Naive thymus-derived CD8-positive, alpha-beta T cell (primary cell): ENCODE results near the gene SFMBT1. TPM values are rescaled to one million over a fixed set of nuclear protein-coding genes. Genes with fewer than 3 reads are reported as not detected.

Source experiments
- ATAC-seq, 2 donors: fragments of 150-1000 bp; cut with Tn5 transposase in 1 of 2; sonication (Bioruptor Pico), chemical (Tn5 transposase) in 1 of 2; 1 replicate in 1 of 2; 2 replicates in 1 of 2; pipeline ENCODE4 v1.10.0; 2021; ENCODE audit warnings: mild to moderate bottlenecking in 2 of 2, moderate library complexity in 2 of 2
- POLR2A ChIA-PET: fragments of 350-600 bp; sonication (Branson Sonifier 250); formaldehyde crosslinking; loops from one replicate; lab custom pipeline; 2021; ENCODE audit warnings: antibody characterized with exemption; lab: Charles Lee
- DNase-seq, 10 donors: peaks; one replicate each; pipeline versions ENCODE4 v3.0.0 to v3.0.0-alpha.2; 2020 to 2022
- H3K27ac Mint-ChIP-seq, 10 donors: one replicate each; pipeline ENCODE4 v1.8.0; 2020 to 2022; ENCODE audit warnings: mild to moderate bottlenecking in 10 of 10, mixed read lengths in 10 of 10, moderate library complexity in 4 of 10, inconsistent platforms in 1 of 10
- H3K27me3 Mint-ChIP-seq, 5 donors: one replicate each; pipeline ENCODE4 v1.8.0; 2021 to 2022; ENCODE audit warnings: mixed read lengths in 5 of 5
- H3K36me3 Mint-ChIP-seq, 3 donors: one replicate each; pipeline ENCODE4 v1.8.0; 2020 to 2022; ENCODE audit warnings: mixed read lengths in 3 of 3, mild to moderate bottlenecking in 2 of 3, inconsistent platforms in 1 of 3
- H3K4me1 Mint-ChIP-seq, 4 donors: one replicate each; pipeline ENCODE4 v1.8.0; 2021 to 2022; ENCODE audit warnings: mixed read lengths in 4 of 4
- H3K4me3 Mint-ChIP-seq, 10 donors: one replicate each; pipeline ENCODE4 v1.8.0; 2020 to 2022; ENCODE audit warnings: mild to moderate bottlenecking in 10 of 10, mixed read lengths in 10 of 10, moderate library complexity in 6 of 10, inconsistent platforms in 1 of 10
- H3K9me3 Mint-ChIP-seq, 9 donors: one replicate each; pipeline ENCODE4 v1.8.0; 2020 to 2022; ENCODE audit warnings: mixed read lengths in 9 of 9, mild to moderate bottlenecking in 3 of 9, inconsistent platforms in 1 of 9, moderate library complexity in 1 of 9
- polyA plus RNA-seq, 3 donors: library from polyadenylated mRNA; unstranded; fragments of 300-500 nt; fragmentation: Illumina TruSeq; gene quantifications; one replicate each; pipeline ENCODE4 v1.2.3, GENCODE V29; 2021
- total RNA-seq, 8 experiments: library from RNA in 2 of 8; stranded (reverse) in 2 of 8; gene quantifications; one replicate each; pipeline ENCODE4 v1.2.3 and lab custom pipeline; 2021 to 2026

The SFMBT1 gene
- total and polyA plus RNA-seq, 5 experiments from 2014 or later = 13.4 to 35.5 (median 29.7) TPM

GRCh38 chr3:52973806-52974205, 72.1 kb downstream of the SFMBT1 start:
- peaks cover 0 to 10% (median 0%) of the 10 kb centered on the region in 3 donors for H3K36me3 Mint-ChIP-seq
- H3K4me3 Mint-ChIP-seq = peak overlapping the region in 1 of 10 donors; percentile 20
- H3K27ac Mint-ChIP-seq = peak overlapping the region in 2 of 10 donors; percentile 18 to 47
- POLR2A ChIA-PET = no interaction called here
- no peaks in the 10 kb centered on the region for H3K27me3 Mint-ChIP-seq
- H3K9me3 Mint-ChIP-seq = no peaks in the 10 kb centered on the region
- DNase-seq (no peak), ATAC-seq (no peak)
- H3K4me1 Mint-ChIP-seq = peaks cover 23 to 39% (median 27%) of the 10 kb centered on the region in 4 donors

- ATAC-seq (no peak), DNase-seq (no peak)
- no peaks in the 10 kb centered on the region for H3K9me3 Mint-ChIP-seq
- no peak overlapping the region for H3K4me3 Mint-ChIP-seq
- peaks cover 0 to 24% (median 0%) of the 10 kb centered on the region in 3 donors for H3K36me3 Mint-ChIP-seq
- H3K4me1 Mint-ChIP-seq = peaks cover 22 to 35% (median 26%) of the 10 kb centered on the region in 4 donors
- H3K27me3 Mint-ChIP-seq = no peaks in the 10 kb centered on the region
- H3K27ac Mint-ChIP-seq = peak overlapping the region in 2 of 10 donors; percentile 6 to 77
- POLR2A ChIA-PET = no interaction called here
These were observed 74.0 kb downstream of the SFMBT1 start for GRCh38 chr3:52971895-52972294.

- DNase-seq = no peak
- no peak for ATAC-seq
- Mint-ChIP-seq H3K4me1 (peaks cover 15 to 18% (median 16%) of the 10 kb centered on the region in 4 donors), H3K4me3 (no peak overlapping the region), H3K27me3 (no peaks in the 10 kb centered on the region), H3K9me3 (no peaks in the 10 kb centered on the region), H3K36me3 (peaks cover 0 to 37% (median 8%) of the 10 kb centered on the region in 3 donors), H3K27ac (peak overlapping the region in 6 of 10 donors; percentile 0 to 60 (median 36))
- POLR2A ChIA-PET = no interaction called here
These were observed 78.5 kb downstream of the SFMBT1 start for GRCh38 chr3:52967398-52967797.

GRCh38 chr3:52962160-52962559, 83.7 kb downstream of the SFMBT1 start:
- Mint-ChIP-seq H3K4me1 (peaks cover 19 to 26% (median 22%) of the 10 kb centered on the region in 4 donors), H3K4me3 (no peak overlapping the region), H3K27me3 (no peaks in the 10 kb centered on the region), H3K9me3 (no peaks in the 10 kb centered on the region), H3K36me3 (peaks cover 7 to 41% (median 16%) of the 10 kb centered on the region in 3 donors), H3K27ac (no peak overlapping the region)
- DNase-seq (no peak), ATAC-seq (no peak)
- POLR2A ChIA-PET = interaction anchor here (0.6 kb wide), 1 partner anchor 109 kb away, joined by 3 read pairs; no protein-coding TSS in a partner anchor

- Mint-ChIP-seq H3K9me3 (no peaks in the 10 kb centered on the region), H3K27ac (peak overlapping the region in 3 of 10 donors; percentile 3 to 54 (median 20)), H3K36me3 (peaks cover 7 to 40% (median 17%) of the 10 kb centered on the region in 3 donors), H3K4me1 (peaks cover 29 to 38% (median 35%) of the 10 kb centered on the region in 4 donors), H3K4me3 (no peak overlapping the region), H3K27me3 (no peaks in the 10 kb centered on the region)
- peak in 1 of 2 donors; percentile 42 for ATAC-seq
- POLR2A ChIA-PET = no interaction called here
- DNase-seq = no peak
These were observed 86.1 kb downstream of the SFMBT1 start for GRCh38 chr3:52959773-52960172.

GRCh38 chr3:52939600-52939999, 106.3 kb downstream of the SFMBT1 start:
- Mint-ChIP-seq H3K4me3 (no peak overlapping the region), H3K27me3 (no peaks in the 10 kb centered on the region), H3K4me1 (peaks cover 5 to 11% (median 7%) of the 10 kb centered on the region in 4 donors), H3K36me3 (peaks cover 4 to 55% (median 5%) of the 10 kb centered on the region in 3 donors), H3K9me3 (no peaks in the 10 kb centered on the region), H3K27ac (peak overlapping the region in 1 of 10 donors; percentile 65)
- DNase-seq = no peak
- no peak for ATAC-seq
- POLR2A ChIA-PET = interaction anchor here (1.7 kb wide), 1 partner anchor 106 kb away, joined by 6 read pairs; the partner anchor contains the start of gene SFMBT1

GRCh38 chr3:52934630-52935530, 111.0 kb downstream of the SFMBT1 start:
- Mint-ChIP-seq H3K27me3 (no peaks in the 10 kb centered on the region), H3K36me3 (peaks cover 3 to 58% (median 12%) of the 10 kb centered on the region in 3 donors), H3K27ac (peak overlapping the region; percentile 8 to 68 (median 41)), H3K4me3 (peak overlapping the region in 3 of 10 donors; percentile 7 to 44 (median 27)), H3K4me1 (peaks cover 4 to 19% (median 10%) of the 10 kb centered on the region in 4 donors), H3K9me3 (no peaks in the 10 kb centered on the region)
- DNase-seq (peak in 9 of 10 donors; percentile 21 to 74 (median 41)), ATAC-seq (peak; percentile 99)
- POLR2A ChIA-PET = interaction anchor here (0.8 to 2.5 kb wide), 3 partner anchors 13 to 111 kb away, joined by 3 to 10 read pairs (median 3); partner anchors contain the start of gene SFMBT1

- no peak for ATAC-seq
- Mint-ChIP-seq H3K4me1 (peaks cover 4 to 22% (median 10%) of the 10 kb centered on the region in 4 donors), H3K27me3 (no peaks in the 10 kb centered on the region), H3K4me3 (no peak overlapping the region), H3K27ac (no peak overlapping the region), H3K9me3 (no peaks in the 10 kb centered on the region), H3K36me3 (peaks cover 5 to 55% (median 23%) of the 10 kb centered on the region in 3 donors)
- DNase-seq = no peak
- POLR2A ChIA-PET = no interaction called here
These were observed 114.0 kb downstream of the SFMBT1 start for GRCh38 chr3:52931889-52932288.

- H3K27ac Mint-ChIP-seq = no peak overlapping the region
- ATAC-seq (no peak), DNase-seq (no peak)
- peaks cover 5 to 58% (median 23%) of the 10 kb centered on the region in 3 donors for H3K36me3 Mint-ChIP-seq
- no peak overlapping the region for H3K4me3 Mint-ChIP-seq
- H3K9me3 Mint-ChIP-seq = no peaks in the 10 kb centered on the region
- no peaks in the 10 kb centered on the region for H3K27me3 Mint-ChIP-seq
- H3K4me1 Mint-ChIP-seq = peaks cover 4 to 23% (median 10%) of the 10 kb centered on the region in 4 donors
- POLR2A ChIA-PET = no interaction called here
These were observed 114.5 kb downstream of the SFMBT1 start for GRCh38 chr3:52931328-52931727.

GRCh38 chr3:52930748-52931147, 115.1 kb downstream of the SFMBT1 start:
- Mint-ChIP-seq H3K27ac (peak overlapping the region in 2 of 10 donors; percentile 18 to 64), H3K9me3 (no peaks in the 10 kb centered on the region), H3K36me3 (peaks cover 5 to 61% (median 23%) of the 10 kb centered on the region in 3 donors), H3K4me3 (no peak overlapping the region), H3K4me1 (peaks cover 4 to 23% (median 8%) of the 10 kb centered on the region in 4 donors), H3K27me3 (no peaks in the 10 kb centered on the region)
- no peak for DNase-seq
- POLR2A ChIA-PET = interaction anchor here (1.2 kb wide), 1 partner anchor 115 kb away, joined by 3 read pairs; the partner anchor contains the start of gene SFMBT1
- ATAC-seq = no peak

GRCh38 chr3:52926554-52926953, 119.3 kb downstream of the SFMBT1 start:
- no peaks in the 10 kb centered on the region for H3K27me3 Mint-ChIP-seq
- H3K27ac Mint-ChIP-seq = peak overlapping the region in 1 of 10 donors; percentile 6
- DNase-seq = no peak
- H3K36me3 Mint-ChIP-seq = peaks cover 5 to 82% (median 28%) of the 10 kb centered on the region in 3 donors
- no peak overlapping the region for H3K4me3 Mint-ChIP-seq
- ATAC-seq = no peak
- no peaks in the 10 kb centered on the region for H3K9me3 Mint-ChIP-seq
- H3K4me1 Mint-ChIP-seq = peaks cover 0 to 26% (median 2%) of the 10 kb centered on the region in 4 donors
- POLR2A ChIA-PET = no interaction called here

GRCh38 chr3:52925405-52926313, 120.2 kb downstream of the SFMBT1 start:
- Mint-ChIP-seq H3K27ac (peak overlapping the region in 1 of 10 donors; percentile 48), H3K4me3 (no peak overlapping the region), H3K9me3 (no peaks in the 10 kb centered on the region), H3K4me1 (peaks cover 0 to 21% (median 2%) of the 10 kb centered on the region in 4 donors), H3K27me3 (no peaks in the 10 kb centered on the region), H3K36me3 (peaks cover 5 to 82% (median 25%) of the 10 kb centered on the region in 3 donors)
- POLR2A ChIA-PET = interaction anchor here (0.6 kb wide), 1 partner anchor 56 kb away, joined by 3 read pairs; no protein-coding TSS in a partner anchor
- no peak for DNase-seq
- ATAC-seq = no peak
